GM11168 (cell line): ENCODE measurements around the gene RILPL1.
"Not testable (repeated sequence)": the region's sequence is repeated elsewhere in the genome, so short reads cannot be mapped to it uniquely, and the experiment has no call there.

Experiments
- in situ Hi-C: fragments of 300-500 bp; cut with MboI; formaldehyde crosslinking; loops from one replicate; pipeline ENCODE4 v1.12.0; 2022; ENCODE audit warnings: low sequenced_read_pairs; ENCODE audit not compliant: unreplicated experiment

Gene RILPL1, protein sequence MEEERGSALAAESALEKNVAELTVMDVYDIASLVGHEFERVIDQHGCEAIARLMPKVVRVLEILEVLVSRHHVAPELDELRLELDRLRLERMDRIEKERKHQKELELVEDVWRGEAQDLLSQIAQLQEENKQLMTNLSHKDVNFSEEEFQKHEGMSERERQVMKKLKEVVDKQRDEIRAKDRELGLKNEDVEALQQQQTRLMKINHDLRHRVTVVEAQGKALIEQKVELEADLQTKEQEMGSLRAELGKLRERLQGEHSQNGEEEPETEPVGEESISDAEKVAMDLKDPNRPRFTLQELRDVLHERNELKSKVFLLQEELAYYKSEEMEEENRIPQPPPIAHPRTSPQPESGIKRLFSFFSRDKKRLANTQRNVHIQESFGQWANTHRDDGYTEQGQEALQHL

DNA sequence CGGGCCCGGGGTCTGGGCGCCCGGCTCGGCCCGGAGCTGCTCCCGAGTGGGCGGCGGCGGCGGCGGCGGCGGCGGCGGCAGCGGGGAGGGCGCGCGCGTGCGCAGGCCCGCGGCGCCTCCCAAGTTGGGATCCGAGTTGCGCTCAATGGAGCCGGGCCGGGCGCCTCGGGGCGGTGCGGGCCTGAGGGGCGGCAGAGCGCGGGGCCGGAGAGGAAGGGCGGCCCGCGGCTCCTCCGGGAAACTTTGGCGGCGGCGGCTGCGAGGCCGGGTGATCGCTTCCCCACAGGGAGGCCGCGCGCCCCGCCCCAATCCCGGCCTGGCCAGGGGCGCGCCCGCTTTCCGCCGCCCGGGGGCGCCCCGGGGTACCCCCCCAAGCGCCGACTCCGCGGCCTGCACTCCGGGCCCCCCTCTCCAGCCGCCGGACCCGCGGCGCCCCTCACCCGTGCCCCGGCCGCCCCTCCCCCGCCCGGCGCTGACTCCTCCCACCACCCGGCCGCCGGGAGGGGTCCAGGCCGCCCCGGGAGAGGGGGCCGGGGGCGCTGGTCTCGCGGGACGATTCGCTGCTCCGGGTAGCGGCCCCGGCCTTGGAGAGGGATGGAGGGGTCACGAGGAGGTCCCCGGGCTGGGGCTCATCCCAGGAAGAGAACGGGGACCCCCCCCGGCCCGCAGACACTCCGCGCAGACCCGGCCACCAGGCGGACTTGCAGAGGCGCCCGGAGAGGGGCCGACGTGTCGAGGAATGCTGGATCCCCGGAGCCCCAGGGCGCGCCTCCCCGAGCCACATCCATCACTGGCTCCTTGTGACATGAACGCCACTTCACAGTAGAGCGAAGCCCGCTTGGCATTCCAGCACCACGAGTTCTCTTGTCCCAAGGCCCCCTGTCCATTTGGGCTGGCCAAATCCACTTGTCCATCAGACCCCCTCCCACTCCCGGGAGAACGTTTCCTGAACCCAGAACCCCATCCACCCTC, at the start of gene RILPL1:
TSS of gene RILPL1 (minus strand) at position 48 of the 972 bp plus-strand sequence. CDS start 237 bp downstream, outside the sequence.
- in situ Hi-C loops, result no loop called here

DNA sequence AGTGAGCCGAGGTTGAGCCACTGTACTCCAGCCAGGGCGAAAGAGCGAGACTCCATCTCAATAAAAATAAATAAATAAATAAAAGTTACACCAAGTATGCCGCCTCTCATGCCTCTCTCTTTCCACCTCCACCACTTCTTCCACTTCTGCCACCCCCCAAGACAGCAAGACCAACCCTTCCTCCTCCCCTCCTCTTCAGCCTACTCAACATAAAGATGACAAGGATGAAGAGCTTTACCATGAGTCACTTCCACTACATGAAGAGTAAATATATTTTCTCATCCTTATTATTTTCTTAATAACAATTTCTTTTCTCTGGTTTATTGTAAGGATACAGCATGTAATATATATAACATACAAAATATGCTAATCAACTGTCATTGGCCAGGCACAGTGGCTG, 47.3 kb upstream of the RILPL1 start:
- in situ Hi-C loops, result no loop called here

DNA sequence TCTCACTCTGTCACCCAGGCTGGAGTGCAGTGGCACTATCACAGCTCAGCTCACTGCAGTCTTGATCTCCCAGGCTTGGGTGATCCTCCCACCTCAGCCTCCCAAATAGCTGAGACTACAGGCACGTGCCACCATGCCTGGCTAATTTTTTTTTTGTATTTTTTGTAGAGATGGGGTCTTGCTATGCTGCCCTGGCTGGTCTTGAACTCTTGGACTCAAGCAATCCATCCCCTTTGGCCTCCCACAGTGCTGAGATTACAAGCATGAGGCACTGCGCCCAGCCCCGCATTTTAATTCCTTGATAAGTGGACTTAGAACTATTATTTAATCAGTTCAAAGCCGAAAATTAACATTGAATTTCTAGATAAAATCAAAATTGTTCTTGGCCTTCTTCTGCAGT, 45.3 kb upstream of the RILPL1 start:
- in situ Hi-C loops, result loop anchor here (10.0 kb wide), 1 partner anchor 104 kb away; no protein-coding TSS in a partner anchor

DNA sequence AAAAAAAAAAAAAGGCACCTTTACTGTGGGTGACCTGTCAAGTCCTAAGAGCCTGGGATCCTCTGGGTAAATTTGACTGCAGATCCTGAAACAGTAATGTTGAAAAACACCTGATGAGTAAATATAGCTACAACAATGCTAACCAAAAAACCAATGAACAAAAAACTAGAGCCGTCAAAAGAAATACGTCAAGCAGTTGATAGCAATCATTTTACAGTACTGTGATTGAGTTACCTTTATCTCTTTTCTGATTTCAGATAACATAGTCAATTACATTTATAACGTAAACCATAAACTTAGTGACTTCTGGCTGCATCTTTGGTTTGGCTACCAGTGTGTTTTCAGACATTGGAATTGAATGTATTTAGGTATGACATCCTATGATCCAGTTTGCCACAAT, 44.7 kb upstream of the RILPL1 start:
- in situ Hi-C loops, result loop anchor here (10.0 kb wide), 1 partner anchor 103 kb away; no protein-coding TSS in a partner anchor

DNA sequence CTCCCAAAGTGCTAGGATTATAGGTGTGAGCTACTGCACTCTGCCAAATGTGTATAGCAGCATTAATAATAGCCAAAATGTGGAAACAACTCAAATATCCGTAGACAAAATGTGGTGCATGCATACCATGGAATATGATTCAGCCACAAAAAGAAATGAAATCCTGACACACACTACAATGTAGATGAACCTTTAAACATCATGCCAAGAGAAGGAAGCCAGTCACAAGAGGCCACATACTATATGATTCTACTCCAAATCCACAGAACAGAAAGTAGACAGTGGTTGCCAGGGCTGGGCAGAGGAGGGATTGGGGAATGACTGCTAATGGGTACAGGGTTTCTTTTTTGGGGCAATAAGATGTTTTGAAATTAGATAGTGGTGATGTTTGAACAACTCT, 43.1 kb upstream of the RILPL1 start:
- in situ Hi-C loops, result loop anchor here (10.0 kb wide), 1 partner anchor 102 kb away; no protein-coding TSS in a partner anchor

DNA sequence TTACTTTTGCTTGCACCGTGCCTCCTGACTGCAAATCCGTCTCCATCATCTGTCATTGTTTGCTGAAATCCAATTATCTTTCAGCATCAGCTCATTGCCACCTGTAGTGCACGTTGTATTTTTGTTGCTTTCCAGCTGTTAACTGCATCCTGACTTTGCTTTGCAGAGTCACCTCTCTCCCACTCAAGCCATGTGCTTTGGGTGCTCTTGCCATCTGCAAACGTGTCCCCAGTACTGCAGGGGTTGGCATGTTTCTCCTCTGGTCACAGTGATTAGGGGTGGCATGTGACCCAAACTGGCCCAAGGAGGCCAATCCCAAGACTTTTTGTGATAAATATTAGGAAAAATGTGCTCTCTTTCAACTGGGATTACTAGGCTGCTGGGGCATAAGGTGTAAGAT, 40.4 kb upstream of the RILPL1 start:
- in situ Hi-C loops, result loop anchor here (10.0 kb wide), 1 partner anchor 99 kb away; no protein-coding TSS in a partner anchor

DNA sequence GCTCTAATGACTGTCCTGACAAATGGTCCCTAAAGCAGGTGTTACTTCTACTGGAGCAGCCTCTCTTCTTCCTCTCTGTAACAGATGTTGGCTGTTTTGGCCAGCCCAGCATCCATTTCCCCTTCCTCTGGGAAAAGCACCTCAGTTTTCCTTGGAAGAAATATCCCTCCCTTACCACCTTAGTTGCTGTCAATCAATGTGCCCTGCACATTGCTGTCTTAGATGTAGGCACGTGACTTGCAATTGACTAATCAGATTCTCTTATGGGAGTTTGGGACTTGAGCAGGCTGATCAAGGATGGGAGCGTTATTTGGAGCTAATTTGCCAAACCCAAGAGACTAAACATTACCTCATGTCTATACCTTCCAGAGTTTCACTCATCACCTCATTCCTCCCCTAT, 38.9 kb upstream of the RILPL1 start:
- in situ Hi-C loops, result loop anchor here (10.0 kb wide), 1 partner anchor 98 kb away; no protein-coding TSS in a partner anchor

DNA sequence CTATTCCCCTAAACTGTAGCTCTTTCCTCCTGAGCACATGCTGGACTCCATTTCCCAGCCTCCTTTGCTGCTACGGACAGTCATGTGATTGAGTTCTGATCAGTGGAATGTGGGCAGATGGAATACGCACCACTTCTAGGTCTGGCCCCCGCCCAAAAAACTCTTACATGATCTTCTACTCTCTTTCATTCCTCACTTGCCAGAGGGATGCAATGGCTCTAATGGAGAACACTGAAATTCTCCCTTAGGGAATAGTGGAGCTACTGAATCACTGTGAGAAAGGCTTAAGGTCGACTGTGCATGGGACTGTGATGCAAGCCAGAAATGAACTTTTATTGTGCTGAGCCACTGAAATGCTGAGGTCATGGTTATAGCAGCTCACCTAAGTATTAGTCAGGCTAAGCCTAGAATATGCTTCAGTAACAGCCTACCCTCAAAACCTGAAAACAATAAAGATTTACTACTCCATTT, 37.9 kb upstream of the RILPL1 start:
- in situ Hi-C loops, result loop anchor here (10.0 kb wide), 1 partner anchor 97 kb away; no protein-coding TSS in a partner anchor

DNA sequence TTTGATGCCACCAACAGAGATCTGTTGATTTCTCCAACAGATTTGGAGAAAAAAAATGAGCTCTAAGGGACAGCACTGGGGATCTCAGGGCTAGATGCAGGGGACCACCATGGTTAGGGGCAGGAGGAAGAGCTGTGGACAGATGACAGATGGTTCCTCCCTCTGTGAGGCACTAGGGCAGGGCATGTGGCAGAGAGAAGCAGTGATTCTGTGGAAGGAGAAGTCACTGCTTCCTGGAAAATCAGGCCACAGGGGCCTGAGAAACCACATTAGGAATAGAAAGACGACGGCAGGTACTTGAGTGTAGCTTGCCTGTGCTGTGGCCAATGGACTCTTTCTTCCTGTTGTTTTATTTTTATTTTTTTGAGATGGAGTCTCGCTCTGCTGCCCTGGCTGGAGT, 25.9 kb upstream of the RILPL1 start:
- in situ Hi-C loops, result no loop called here

DNA sequence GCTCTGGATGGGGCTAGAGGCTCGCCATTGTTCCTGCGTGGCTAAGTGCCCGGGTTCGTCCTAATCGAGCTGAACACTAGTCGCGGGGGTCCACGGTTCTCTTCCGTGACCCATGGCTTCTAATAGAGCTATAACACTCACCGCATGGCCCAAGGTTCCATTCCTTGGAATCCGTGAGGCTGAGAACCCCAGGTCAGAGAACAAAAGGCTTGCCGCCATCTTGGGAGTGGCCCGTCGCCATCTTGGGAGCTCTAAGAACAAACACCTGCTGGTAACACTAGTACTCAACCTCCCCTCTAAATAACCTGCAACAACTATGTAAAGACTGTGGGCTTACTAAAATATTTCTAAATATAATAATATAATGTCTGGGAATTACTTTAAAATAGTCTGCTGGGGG, 25.0 kb upstream of the RILPL1 start:
- in situ Hi-C loops, result not testable (repeated sequence)

DNA sequence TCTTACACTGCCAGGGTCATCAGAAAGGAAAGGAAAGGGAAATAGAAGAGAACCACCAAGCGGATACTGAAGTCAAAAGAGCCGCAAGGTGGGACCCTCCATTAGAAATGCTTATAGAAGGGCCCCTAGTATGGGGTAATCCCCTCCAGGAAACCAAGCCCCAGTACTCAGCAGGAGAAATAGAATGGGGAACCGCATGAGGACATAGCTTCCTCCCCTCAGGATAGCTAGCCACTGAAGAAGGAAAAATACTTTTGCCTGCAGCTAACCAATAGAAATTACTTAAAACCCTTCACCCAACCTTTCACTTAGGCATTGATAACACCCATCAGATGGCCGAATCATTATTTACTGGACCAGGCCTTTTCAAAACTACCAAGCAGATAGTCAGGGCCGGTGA, 21.3 kb upstream of the RILPL1 start:
- in situ Hi-C loops, result not testable (repeated sequence)

DNA sequence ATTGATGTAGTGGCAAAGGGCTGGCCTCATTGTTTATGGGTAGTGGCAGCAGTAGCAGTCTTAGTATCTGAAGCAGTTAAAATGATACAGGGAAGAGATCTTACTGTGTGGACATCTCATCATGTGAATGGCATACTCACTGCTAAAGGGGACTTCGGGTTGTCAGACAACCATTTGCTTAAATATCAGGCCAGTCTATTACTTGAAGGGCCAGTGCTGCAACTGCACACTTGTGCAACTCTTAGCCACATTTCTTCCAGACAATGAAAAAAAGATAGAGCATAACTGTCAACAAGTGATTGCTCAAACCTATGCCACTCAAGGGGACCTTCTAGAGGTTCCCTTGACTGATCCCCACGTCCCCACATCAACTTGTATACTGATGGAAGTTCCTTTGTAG, 20.6 kb upstream of the RILPL1 start:
- in situ Hi-C loops, result not testable (repeated sequence)

DNA sequence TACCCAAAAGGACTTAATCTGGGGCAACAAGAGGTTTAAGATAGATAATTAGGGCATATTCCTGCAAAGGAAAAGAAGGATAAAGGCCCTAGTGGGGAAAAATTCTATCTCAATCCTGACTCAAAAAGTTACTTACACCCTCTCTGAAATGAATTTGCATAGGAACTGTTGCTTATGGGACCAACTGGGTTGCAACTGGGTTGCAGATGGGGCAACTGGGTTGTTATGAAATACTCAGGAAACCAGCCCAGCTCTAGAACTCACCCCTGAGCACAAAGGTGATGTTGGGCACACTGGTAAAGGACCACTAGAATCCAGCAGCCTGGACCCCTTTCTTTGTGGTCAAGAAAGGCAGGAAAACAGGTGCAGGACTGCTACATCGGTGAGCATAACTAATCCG, 17.2 kb upstream of the RILPL1 start:
- in situ Hi-C loops, result no loop called here

DNA sequence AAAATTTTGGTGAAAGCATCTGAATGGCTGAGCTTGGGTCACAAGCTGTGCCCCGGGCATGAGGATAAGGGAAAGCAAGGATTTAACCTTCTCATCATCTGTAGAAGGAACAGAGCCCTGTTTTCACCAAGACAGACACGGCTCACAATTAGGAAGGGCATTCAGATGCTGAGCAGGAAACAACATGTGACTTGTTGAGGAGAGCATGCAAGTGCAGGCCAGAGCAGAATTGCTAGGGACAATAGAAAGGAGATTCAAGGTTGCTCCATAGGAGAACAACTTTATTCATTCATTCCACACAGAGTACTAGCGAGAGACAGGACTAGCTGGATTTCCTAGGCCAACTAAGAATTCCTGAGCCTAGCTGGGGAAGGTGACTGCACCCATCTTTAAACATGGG, 14.6 kb upstream of the RILPL1 start:
- in situ Hi-C loops, result no loop called here

DNA sequence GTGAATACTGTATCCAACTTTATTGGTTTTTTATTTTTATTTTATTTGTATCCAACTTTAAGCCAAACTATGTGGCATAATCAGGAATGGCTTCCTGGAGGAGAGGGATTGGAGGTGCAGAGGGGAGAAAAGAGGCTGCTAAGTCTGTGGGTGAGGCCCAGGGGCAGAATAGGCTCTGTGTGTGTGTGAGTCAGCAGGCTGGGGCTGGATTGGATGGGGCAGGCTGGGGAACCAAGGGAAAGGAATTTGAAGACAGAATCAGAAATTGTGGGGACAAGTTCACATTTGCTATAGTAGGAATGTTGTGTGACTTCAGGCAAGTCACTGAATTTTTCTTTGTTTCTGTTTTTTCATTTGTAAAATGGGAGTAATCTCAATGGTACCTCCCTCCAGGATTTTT, 12.8 kb upstream of the RILPL1 start:
- in situ Hi-C loops, result no loop called here

DNA sequence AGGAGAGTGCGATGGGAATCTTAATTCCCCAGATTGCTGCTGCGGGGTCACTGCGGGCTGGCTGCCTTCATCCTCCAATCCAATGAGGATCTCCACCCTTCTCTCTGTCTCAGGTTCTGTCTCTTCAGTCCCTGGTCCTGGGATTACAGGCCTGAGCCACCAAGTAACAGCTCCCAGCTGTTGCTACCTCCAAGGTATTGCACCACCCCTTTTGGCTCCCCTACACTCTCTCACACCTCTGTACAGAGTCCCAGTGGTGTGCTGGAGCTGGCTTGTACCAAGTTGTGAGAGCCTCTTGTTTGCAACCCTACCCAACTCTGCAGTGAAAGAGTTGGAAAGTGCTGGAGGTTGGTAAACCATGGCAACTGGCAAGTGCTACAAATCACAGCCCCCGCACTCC, 10.0 kb upstream of the RILPL1 start:
- in situ Hi-C loops, result no loop called here

DNA sequence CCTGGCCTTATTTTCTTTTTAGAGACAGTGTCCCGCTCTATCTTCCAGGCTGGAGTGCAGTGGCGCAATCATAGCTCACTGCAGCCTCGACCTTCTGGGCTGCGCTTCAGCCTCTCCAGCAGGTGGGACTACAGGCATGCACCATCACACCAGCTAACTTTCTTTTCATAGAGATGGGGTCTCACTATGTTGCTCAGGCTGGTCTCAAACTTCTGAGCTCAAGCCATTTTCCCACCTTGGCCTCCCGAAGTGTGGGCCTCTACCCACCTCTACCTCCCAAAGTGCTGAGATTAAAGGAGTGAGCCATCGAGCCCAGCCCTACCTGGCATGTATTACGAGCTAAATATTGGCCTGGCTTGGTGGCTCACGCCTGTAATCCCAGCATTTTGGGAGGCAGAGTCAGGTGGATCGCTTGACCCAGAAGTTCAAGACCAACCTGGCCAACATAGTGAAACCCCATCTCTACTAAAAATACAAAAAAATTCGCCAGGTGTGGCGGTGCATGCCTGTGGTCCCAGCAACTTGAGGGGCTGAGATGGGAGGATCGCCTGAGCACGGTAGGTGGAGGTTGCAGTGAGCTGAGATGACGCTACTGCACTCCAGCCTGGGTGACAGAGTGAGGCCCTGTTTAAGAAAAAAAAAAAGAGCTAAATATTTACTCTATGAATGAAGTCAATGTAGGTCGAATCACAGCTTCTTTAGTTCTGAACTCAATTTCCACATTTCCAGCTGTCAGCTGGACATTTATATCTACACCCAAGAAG, 7.6 kb upstream of the RILPL1 start:
- in situ Hi-C loops, result no loop called here

DNA sequence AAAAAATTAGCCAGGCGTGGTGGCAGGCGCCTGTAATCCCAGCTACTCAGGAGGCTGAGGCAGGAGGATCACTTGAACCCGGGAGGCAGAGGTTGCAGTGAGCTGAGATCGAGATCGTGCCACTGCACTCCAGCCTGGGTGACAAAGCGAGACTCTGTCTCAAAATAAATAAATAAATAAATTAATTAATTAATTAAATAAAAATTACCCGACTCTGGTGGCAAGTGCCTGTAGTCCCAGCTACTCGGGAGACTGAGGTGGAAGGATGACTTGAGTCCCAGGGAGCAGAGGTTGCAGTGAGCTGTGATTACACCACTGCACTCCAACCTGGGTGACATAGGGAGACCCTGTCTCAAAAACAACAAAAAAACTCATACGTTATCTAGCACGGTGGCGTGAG, 2.4 kb upstream of the RILPL1 start:
- in situ Hi-C loops, result not testable (repeated sequence)

DNA sequence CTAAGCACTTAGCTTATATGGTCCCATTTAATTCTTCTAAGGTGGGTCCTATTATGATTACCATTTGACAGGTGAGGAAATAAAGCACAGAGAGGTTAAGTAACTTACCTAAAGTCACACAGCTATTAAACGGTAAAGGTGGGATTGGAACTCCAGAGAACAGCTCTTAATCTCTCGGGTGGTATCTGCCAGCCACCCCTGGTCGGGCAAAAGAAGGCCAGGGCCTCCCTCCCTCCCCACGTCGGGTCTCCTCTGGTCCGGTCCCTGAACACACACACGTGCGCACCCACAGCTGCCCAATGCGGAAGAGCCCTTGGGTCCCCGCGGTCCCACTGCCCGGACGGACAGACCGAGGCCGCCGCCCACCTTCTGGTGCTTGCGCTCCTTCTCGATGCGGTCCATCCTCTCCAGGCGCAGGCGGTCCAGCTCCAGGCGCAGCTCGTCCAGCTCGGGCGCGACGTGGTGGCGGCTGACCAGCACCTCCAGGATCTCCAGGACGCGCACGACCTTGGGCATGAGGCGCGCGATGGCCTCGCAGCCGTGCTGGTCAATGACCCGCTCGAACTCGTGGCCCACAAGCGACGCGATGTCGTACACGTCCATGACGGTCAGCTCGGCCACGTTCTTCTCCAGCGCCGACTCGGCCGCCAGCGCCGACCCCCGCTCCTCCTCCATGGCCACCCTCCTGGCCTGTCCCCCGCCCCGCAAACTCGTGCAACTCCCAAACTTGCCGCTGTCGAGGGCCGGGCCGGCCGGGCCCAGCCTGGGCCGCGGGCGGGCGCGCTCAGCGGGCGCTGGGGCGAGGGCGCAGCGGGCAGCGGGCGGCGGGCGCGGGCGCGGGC, 490 bp downstream of the RILPL1 start:
- in situ Hi-C loops, result no loop called here
